Right atrium auricular region (tissue), 2 donors: ENCODE measurements around the gene CD33. TPM values are rescaled to one million over a fixed set of nuclear protein-coding genes. Genes with fewer than 3 reads are reported as not detected.
A peak's percentile ranks its signal among the peaks of the same experiment; 100 is the strongest.
"Not testable (repeated sequence)": the region's sequence is repeated elsewhere in the genome, so short reads cannot be mapped to it uniquely, and the experiment has no call there.

ENCODE experiments used
- DNase-seq: peaks from one replicate; pipeline ENCODE4 v3.0.0-alpha.2; 2019; ENCODE audit warnings: low spot score
- H3K27ac ChIP-seq, 2 donors: fragments of 200-600 bp; sonication (generic); 1 replicate in 1 of 2; 2 replicates in 1 of 2; pipeline ENCODE4 v1.5.1; 2016 to 2019
- H3K27me3 ChIP-seq, 2 donors: fragments of 200-600 bp; sonication (generic); one replicate each; pipeline versions ENCODE4 v1.5.1 to v1.6.0; 2017 to 2019
- H3K36me3 ChIP-seq: fragments of 200-600 bp; sonication (generic); one replicate; pipeline ENCODE4 v1.5.1; 2016
- H3K4me1 ChIP-seq, 2 donors: fragments of 200-600 bp; sonication (generic); one replicate each; pipeline versions ENCODE4 v1.5.1 to v1.6.0; 2017 to 2019
- H3K4me3 ChIP-seq, 2 donors: fragments of 200-600 bp; sonication (generic); 1 replicate in 1 of 2; 2 replicates in 1 of 2; pipeline ENCODE4 v1.5.1; 2017 to 2019; ENCODE audit warnings: mild to moderate bottlenecking in 1 of 2, moderate library complexity in 1 of 2
- H3K9me3 ChIP-seq, 2 donors: fragments of 200-600 bp; sonication (generic); one replicate each; pipeline ENCODE4 v1.5.1; 2019
- CTCF ChIP-seq, 2 donors: fragments of 200-600 bp; sonication (generic); IDR thresholded peaks; one replicate each; pipeline ENCODE4 v1.5.1; 2019; ENCODE audit warnings: antibody characterized with exemption in 2 of 2
- total RNA-seq, 2 donors: library from RNA; depleted of rRNA; stranded (reverse); fragments of >200 nt; gene quantifications; one replicate each; pipeline ENCODE4 v1.1.0, GENCODE V29; 2016

Gene CD33
- total RNA-seq, 2 donors from 2014 or later = 2.3 to 4.2 TPM

GRCh38 chr19:51201712-51202111 is 23.2 kb upstream of the CD33 start:
- no peaks in the 10 kb centered on the region for H3K27me3 ChIP-seq
- H3K27ac ChIP-seq = no peak overlapping the region
- H3K4me1 ChIP-seq = no peaks in the 10 kb centered on the region
- H3K4me3 ChIP-seq = no peak overlapping the region
- no peak for DNase-seq
- no peak for TF ChIP-seq CTCF (IDR thresholded peaks at IDR 0.05)
- H3K36me3 ChIP-seq = no peaks in the 10 kb centered on the region
- H3K9me3 ChIP-seq = no peaks in the 10 kb centered on the region

GRCh38 chr19:51203916-51204315 is 21.0 kb upstream of the CD33 start:
- no peaks in the 10 kb centered on the region for H3K36me3 ChIP-seq
- no peaks in the 10 kb centered on the region for H3K9me3 ChIP-seq
- H3K27ac ChIP-seq = no peak overlapping the region
- H3K27me3 ChIP-seq = no peaks in the 10 kb centered on the region
- H3K4me3 ChIP-seq = no peak overlapping the region
- TF ChIP-seq CTCF (IDR thresholded peaks at IDR 0.05) = no peak
- H3K4me1 ChIP-seq = no peaks in the 10 kb centered on the region
- no peak for DNase-seq

DNA sequence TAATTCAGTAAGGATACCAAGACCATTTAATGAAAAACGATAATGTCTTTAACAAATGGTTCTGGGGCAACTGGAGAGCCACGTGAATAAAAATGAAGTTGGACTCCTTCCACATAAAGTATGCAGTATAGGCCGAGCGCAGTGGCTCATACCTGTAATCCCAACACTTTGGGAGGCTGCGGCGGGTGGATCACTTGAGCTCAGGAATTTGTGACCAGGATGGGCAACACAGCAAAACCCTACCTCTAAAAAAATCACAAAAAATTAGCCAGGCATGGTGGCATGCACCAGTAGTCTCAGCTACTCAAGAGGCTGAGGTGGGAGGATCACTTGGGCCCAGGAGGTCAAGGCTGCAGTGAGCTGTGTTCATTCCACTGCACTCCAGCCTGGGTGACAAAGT is 20.6 kb upstream of the CD33 start:
- Histone ChIP-seq H3K27me3 (no peaks in the 10 kb centered on the region), H3K27ac (no peak overlapping the region), H3K4me3 (no peak overlapping the region), H3K9me3 (no peaks in the 10 kb centered on the region), H3K4me1 (no peaks in the 10 kb centered on the region), H3K36me3 (no peaks in the 10 kb centered on the region)
- DNase-seq = no peak
- TF ChIP-seq CTCF (IDR thresholded peaks at IDR 0.05) = no peak

DNA sequence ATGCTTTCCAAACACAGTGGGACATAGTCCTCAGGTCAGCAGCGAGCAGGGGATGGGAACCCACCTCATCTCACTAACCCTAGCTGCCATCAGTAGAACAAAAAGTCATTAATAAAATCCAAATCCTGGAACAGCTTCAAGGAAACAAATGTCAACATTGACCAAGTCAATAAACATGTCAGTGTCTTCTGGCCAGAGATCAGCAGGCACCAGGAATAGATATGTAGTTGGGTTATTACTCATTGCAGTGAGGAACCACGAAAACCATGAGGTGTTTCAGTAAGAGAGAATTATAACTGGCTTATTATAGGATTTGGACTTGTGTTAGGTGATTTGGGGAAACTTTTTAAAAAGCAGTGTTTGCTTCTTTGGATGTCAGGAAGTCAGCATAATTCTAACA is 17.1 kb upstream of the CD33 start:
- H3K9me3 ChIP-seq = no peaks in the 10 kb centered on the region
- DNase-seq = no peak
- no peaks in the 10 kb centered on the region for H3K27me3 ChIP-seq
- TF ChIP-seq CTCF (IDR thresholded peaks at IDR 0.05) = no peak
- H3K4me3 ChIP-seq = no peak overlapping the region
- no peak overlapping the region for H3K27ac ChIP-seq
- H3K36me3 ChIP-seq = no peaks in the 10 kb centered on the region
- H3K4me1 ChIP-seq = no peaks in the 10 kb centered on the region

DNA sequence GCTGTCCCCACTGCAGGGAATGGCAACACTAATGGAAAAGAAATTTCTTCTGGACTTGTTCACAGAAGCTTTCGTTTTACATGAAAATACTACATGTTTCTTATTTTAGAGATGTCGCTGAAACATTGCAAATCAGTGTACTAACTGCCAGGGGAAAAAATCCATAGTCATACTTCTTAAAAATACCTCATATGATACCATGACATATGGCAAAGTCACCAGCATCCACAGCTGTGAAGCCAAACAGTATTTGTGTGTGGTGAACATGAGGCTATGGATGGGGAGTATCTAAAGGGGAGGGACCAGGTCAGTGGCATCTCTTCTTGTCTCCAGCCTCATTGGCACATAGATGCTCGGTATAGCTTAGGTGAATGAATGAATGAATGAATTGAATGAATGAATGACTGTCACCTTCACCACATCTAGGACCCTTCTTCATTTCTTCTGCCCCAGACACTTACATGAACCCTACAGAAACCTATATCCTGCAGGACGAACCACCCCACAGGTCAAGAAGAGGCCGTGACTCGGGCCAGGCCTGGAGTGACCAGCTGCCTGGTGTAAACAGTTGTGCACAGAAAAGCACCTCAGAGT is 14.6 kb upstream of the CD33 start:
- no peak overlapping the region for H3K4me3 ChIP-seq
- no peak overlapping the region for H3K27ac ChIP-seq
- H3K9me3 ChIP-seq = peaks cover 0 to 9% of the 10 kb centered on the region in 2 donors
- no peaks in the 10 kb centered on the region for H3K27me3 ChIP-seq
- no peaks in the 10 kb centered on the region for H3K36me3 ChIP-seq
- TF ChIP-seq CTCF (IDR thresholded peaks at IDR 0.05) = no peak
- no peak for DNase-seq
- H3K4me1 ChIP-seq = no peaks in the 10 kb centered on the region

GRCh38 chr19:51210874-51211361 is 14.0 kb upstream of the CD33 start:
- not testable (repeated sequence) for DNase-seq, H3K9me3 ChIP-seq, H3K27me3 ChIP-seq, H3K36me3 ChIP-seq, H3K27ac ChIP-seq, H3K4me1 ChIP-seq
- H3K4me3 ChIP-seq = peak overlapping the region in 1 of 2 donors; percentile 3
